K562 (cell line): ENCODE results near the gene NRP1. TPM values are rescaled to one million over a fixed set of nuclear protein-coding genes. Genes with fewer than 3 reads are reported as not detected.

Experiments used
- ATAC-seq: fragments of 200-7000 bp; cut with Tn5 transposase; 3 replicates; pipeline ENCODE4 v1.9.1; 2020; ENCODE audit warnings: moderate library complexity
- BruUV-seq: library from RNA; stranded (reverse); fragments of 400-500 nt; replicated peaks from 2 replicates; lab custom pipeline; 2021; lab: Mats Ljungman, UMichigan
- CTCF ChIA-PET: fragments of 300-600 bp; formaldehyde crosslinking; extraction: SDS; loops from one replicate; lab custom pipeline; 2021; ENCODE audit warnings: low intra/inter-chr PET ratio; lab: Yijun Ruan, JAX
- POLR2A ChIA-PET: fragments of 300-600, 350-650 bp; sonication (Branson Sonifier 250); formaldehyde crosslinking; extraction: SDS; loops from one replicate; lab custom pipeline; 2021; ENCODE audit warnings: antibody characterized with exemption, inconsistent platforms; lab: Yijun Ruan, JAX
- DNase-seq, 4 experiments: peaks; one replicate each; pipeline versions ENCODE4 v3.0.0 to v3.0.0-alpha.2; 2011 to 2018; ENCODE audit warnings: low spot score in 3 of 4, mixed read lengths in 3 of 4; ENCODE audit errors: extremely low read depth in 1 of 4
- FAIRE-seq: peaks from 2 replicates; lab custom pipeline; 2011; peaks lifted over from hg19 to GRCh38; lab: Jason Lieb, UNC
- H2AFZ ChIP-seq: 2 replicates; pipeline ENCODE4 v1.6.0; 2011; ENCODE audit warnings: low read depth, low read length, control low read depth, inconsistent platforms
- H3K27ac ChIP-seq: fragments of 200-600 bp; 3 replicates; pipeline ENCODE4 v1.8.0; 2011; ENCODE audit warnings: low read depth, mild to moderate bottlenecking, control low read depth, inconsistent platforms, low read length, moderate library complexity, mixed read lengths; ENCODE audit errors: extremely low read depth
- H3K27me3 ChIP-seq, 2 experiments: fragments of 300-600 bp in 1 of 2; 2 replicates in 1 of 2; 3 replicates in 1 of 2; pipeline versions ENCODE4 v1.6.0 to v1.8.0; 2011; ENCODE audit warnings: inconsistent platforms in 2 of 2, low read length in 2 of 2, mild to moderate bottlenecking in 1 of 2, mixed read lengths in 1 of 2, moderate library complexity in 1 of 2; ENCODE audit not compliant: control insufficient read depth in 2 of 2, insufficient read depth in 2 of 2
- H3K36me3 ChIP-seq: fragments of 300-600 bp; 3 replicates; pipeline ENCODE4 v1.8.0; 2011; ENCODE audit warnings: mild to moderate bottlenecking, low read length, inconsistent platforms; ENCODE audit not compliant: control insufficient read depth, insufficient read depth
- H3K4me1 ChIP-seq, 2 experiments: fragments of 200-600 bp in 1 of 2; replicated peaks in 1 of 2; 2 replicates in 1 of 2; 3 replicates in 1 of 2; pipeline versions ENCODE4 v1.5.1 to v1.8.0; 2011; ENCODE audit warnings: inconsistent platforms in 2 of 2, low read length in 2 of 2, mild to moderate bottlenecking in 1 of 2, mixed read lengths in 1 of 2, moderate library complexity in 1 of 2; ENCODE audit not compliant: control insufficient read depth in 2 of 2, insufficient read depth in 2 of 2
- H3K4me2 ChIP-seq: 2 replicates; pipeline ENCODE4 v1.6.1; 2011; ENCODE audit warnings: low read length, control low read depth, inconsistent platforms, mixed read lengths; ENCODE audit not compliant: insufficient read depth
- H3K4me3 ChIP-seq: fragments of 200-600 bp; sonication (generic), shearing (Covaris generic); 2 replicates; pipeline ENCODE4 v1.5.1; 2016; ENCODE audit warnings: control low read depth, inconsistent platforms
- H3K79me2 ChIP-seq: fragments of 200-600 bp; 3 replicates; pipeline ENCODE4 v1.8.0; 2011; ENCODE audit warnings: low read length, inconsistent platforms; ENCODE audit not compliant: control insufficient read depth, insufficient read depth
- H3K9ac ChIP-seq, 2 experiments: 2 replicates each; pipeline versions ENCODE4 v1.6.0 to v1.6.1; 2011; ENCODE audit warnings: low read depth in 2 of 2, low read length in 2 of 2, control low read depth in 1 of 2, inconsistent platforms in 1 of 2, mild to moderate bottlenecking in 1 of 2, mixed read lengths in 1 of 2; ENCODE audit not compliant: insufficient read depth in 1 of 2
- H3K9me1 ChIP-seq: one replicate; pipeline ENCODE4 v1.6.0; 2011; ENCODE audit warnings: inconsistent platforms, mild to moderate bottlenecking, low read length, moderate library complexity; ENCODE audit not compliant: control insufficient read depth, insufficient read depth
- H3K9me3 ChIP-seq: replicated peaks from 2 replicates; pipeline ENCODE4 v1.5.1; 2011; ENCODE audit warnings: low read depth, low read length, inconsistent platforms; ENCODE audit not compliant: control insufficient read depth, insufficient read depth
- H4K20me1 ChIP-seq: replicated peaks from 2 replicates; pipeline ENCODE4 v1.6.1; 2011; ENCODE audit warnings: low read length, inconsistent platforms, mixed read lengths; ENCODE audit not compliant: control insufficient read depth, insufficient read depth
- BMI1 ChIP-seq: fragments of 150-350 bp; IDR thresholded peaks from 2 replicates; pipeline ENCODE4 v1.6.1; 2014; ENCODE audit warnings: low read length
- EHMT2 ChIP-seq: fragments of 450-650 bp; IDR thresholded peaks from 2 replicates; pipeline ENCODE4 v1.6.1; 2018; ENCODE audit warnings: antibody characterized with exemption
- ELF4 ChIP-seq: fragments of 450-650 bp; formaldehyde crosslinking; IDR thresholded peaks from 2 replicates; pipeline ENCODE4 v1.4.0; 2022; ENCODE audit warnings: missing genetic modification characterization
- MEF2A ChIP-seq: IDR thresholded peaks from 2 replicates; pipeline ENCODE4 v1.6.1; 2011; ENCODE audit warnings: low read depth, mild to moderate bottlenecking, low read length, moderate library complexity; ENCODE audit not compliant: control insufficient read depth
- NFE2L1 ChIP-seq: fragments of 450-650 bp; IDR thresholded peaks from 2 replicates; pipeline ENCODE4 v1.6.1; 2016; ENCODE audit warnings: missing genetic modification characterization, low read depth, mild to moderate bottlenecking, missing compliant biosample characterization, moderate library complexity, borderline replicate concordance
- POLR3G ChIP-seq: IDR thresholded peaks from 2 replicates; pipeline ENCODE4 v1.6.1; 2011; ENCODE audit not compliant: insufficient read length, insufficient replicate concordance; ENCODE audit errors: extremely low read depth
- SMARCA4 ChIP-seq: fragments of 450-650 bp; IDR thresholded peaks from 2 replicates; pipeline ENCODE4 v1.6.1; 2016
- SMARCC2 ChIP-seq: fragments of 450-650 bp; IDR thresholded peaks from 2 replicates; pipeline ENCODE4 v1.6.1; 2017; ENCODE audit warnings: antibody characterized with exemption, moderate library complexity, mild to moderate bottlenecking, low read depth
- ZNF146 ChIP-seq: IDR thresholded peaks from one replicate; pipeline ENCODE4 v1.6.1; 2018; ENCODE audit warnings: missing compliant biosample characterization; ENCODE audit not compliant: unreplicated experiment
- ZNF551 ChIP-seq: fragments of 250-450 bp; sonication (Bioruptor Pico); IDR thresholded peaks from 2 replicates; pipeline ENCODE4 v1.5.0; 2021; ENCODE audit warnings: mild to moderate bottlenecking, moderate library complexity
- ZNF644 ChIP-seq: fragments of 200-800 bp; sonication (Bioruptor generic); IDR thresholded peaks from 2 replicates; pipeline ENCODE4 v1.6.1; 2016; ENCODE audit warnings: low read depth, missing genetic modification characterization, missing compliant biosample characterization
- ZNF696 ChIP-seq: fragments of 250-450 bp; sonication (Bioruptor Pico); conservative IDR thresholded peaks from 2 replicates; pipeline ENCODE4 v1.4.0; 2020; ENCODE audit warnings: mild to moderate bottlenecking, moderate library complexity
- WGBS: fragments of 100-300 bp; shearing (Covaris generic); methylation state at CpG from one replicate; pipeline ENCODE4 v1.1.6; 2016; ENCODE audit warnings: low coverage, mixed read lengths; ENCODE audit not compliant: insufficient coverage; ENCODE audit errors: missing lambda C conversion rate; 5-methylcytosine and 5-hydroxymethylcytosine counted together
- in situ Hi-C: fragments of 300-500 bp; cut with MboI; formaldehyde crosslinking; loops from 4 replicates; pipeline ENCODE4 v1.15.0; 2018; ENCODE audit warnings: inconsistent platforms, mixed read lengths
- intact Hi-C: fragments of 100-400 bp; cut with micrococcal nuclease; formaldehyde crosslinking; loops from 2 replicates; pipeline ENCODE4 v1.14.2; 2022
- polyA plus RNA-seq, 8 experiments: library from polyadenylated mRNA; depleted of rRNA in 4 of 8; stranded (reverse) in 5 of 8; unstranded in 3 of 8; fragments of >200 nt; fragmentation: Nextera tagmentation in 2 of 8; fragmentation: Illumina TruSeq in 1 of 8; extraction: Ambion mirVana in 2 of 8; extraction: Trizol in 1 of 8; gene quantifications; 2 replicates each; pipeline versions ENCODE4 v1.2.1 to v1.2.3, GENCODE V29; 2011 to 2014; ENCODE audit warnings: inconsistent platforms in 1 of 8, missing spikeins in 1 of 8
- total RNA-seq, 7 experiments: library from RNA; depleted of rRNA in 6 of 7; stranded (reverse); fragments of >200 nt in 6 of 7; fragmentation: Illumina TruSeq in 2 of 7; extraction: Trizol in 2 of 7; gene quantifications; 2 replicates each; pipeline versions ENCODE4 v1.2.1 to v1.2.3, GENCODE V29; 2011 to 2021; ENCODE audit warnings: low replicate concordance in 1 of 7
- TF ChIP-seq, protein P1 (sequence below): fragments of 450-650 bp; formaldehyde crosslinking; IDR thresholded peaks from 2 replicates; pipeline ENCODE4 v1.4.0; 2022; ENCODE audit warnings: mild to moderate bottlenecking, moderate library complexity

Gene NRP1
- total and polyA plus RNA-seq, 9 of the 15 experiments (the other 6 are each of a cell fraction or from before 2014, with no cell fraction given): 0.01 to 0.38 (median 0.04) TPM; not detected in 5

DNA sequence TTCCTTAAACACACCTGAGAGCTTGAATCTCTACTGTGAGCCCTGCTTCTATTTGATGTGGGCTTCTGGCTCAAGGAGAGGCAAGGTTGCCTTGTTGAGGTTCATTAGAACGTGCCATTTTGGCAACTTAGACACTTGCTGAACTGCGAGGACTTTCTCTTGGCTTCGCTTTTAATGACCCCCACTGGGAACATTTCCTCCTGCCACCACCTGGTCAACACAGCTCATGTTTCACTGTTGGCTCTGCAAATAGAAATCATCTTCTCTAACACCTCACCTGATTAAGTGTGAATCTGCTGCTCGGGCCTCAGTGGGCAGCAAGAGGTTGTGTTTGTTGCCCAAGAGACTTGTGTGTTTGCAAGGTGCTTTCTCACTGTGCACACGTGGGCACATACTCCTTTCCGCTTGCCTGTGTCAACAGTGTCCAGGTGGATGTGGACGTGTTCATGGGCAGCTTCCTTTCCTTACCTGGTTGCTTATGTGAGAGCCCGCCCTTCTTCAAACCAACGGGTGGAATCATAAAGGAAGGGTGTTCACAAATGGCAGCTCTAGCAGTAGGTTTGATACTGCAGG, 147.0 kb downstream of the NRP1 start:
- no peaks in the 10 kb centered on the region for H4K20me1 ChIP-seq
- in situ Hi-C loops: no loop called here

DNA sequence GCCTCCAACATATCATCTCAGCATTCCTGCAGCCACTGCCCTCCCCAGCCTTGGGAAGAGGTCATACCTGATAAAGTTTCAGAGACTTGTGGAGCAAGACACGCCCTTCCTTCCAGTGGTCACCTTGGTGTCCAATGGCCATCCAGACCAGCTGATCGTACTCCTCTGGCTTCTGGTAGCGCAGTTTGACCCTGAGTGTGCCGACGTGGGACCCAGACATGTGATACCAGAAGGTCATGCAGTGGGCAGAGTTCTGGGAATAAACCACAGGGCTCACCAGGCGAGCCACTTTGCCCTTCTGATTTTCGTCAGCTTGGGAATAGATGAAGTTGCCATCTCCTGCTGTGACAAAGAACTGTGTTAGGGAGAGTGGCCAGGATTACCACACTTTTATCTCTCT, 148.3 kb downstream of the NRP1 start:
- in situ Hi-C loops: no loop called here
- H3K9me3 ChIP-seq: no peaks in the 10 kb centered on the region
- no peaks in the 10 kb centered on the region for H4K20me1 ChIP-seq
- no peak overlapping the region for H3K4me3 ChIP-seq
- no peaks in the 10 kb centered on the region for H3K9me1 ChIP-seq
- no peak overlapping the region for H3K27ac ChIP-seq
- H3K27me3 ChIP-seq: peaks cover 2 to 17% of the 10 kb centered on the region in 2 experiments; a peak in 3 of 5 replicates
- no peak overlapping the region for H3K9ac ChIP-seq
- no TSS peak for BruUV-seq
- no peak overlapping the region for H3K4me2 ChIP-seq
- no peak for TF ChIP-seq MEF2A
- no peak for TF ChIP-seq POLR3G
- TF ChIP-seq SMARCA4: no peak
- TF ChIP-seq ZNF696 (CRISPR knock-in tag): no peak
- TF ChIP-seq ZNF644 (tag): no peak
- TF ChIP-seq EHMT2: no peak
- TF ChIP-seq ZNF551 (CRISPR knock-in tag): no peak
- TF ChIP-seq ELF4 (CRISPR knock-in tag): no peak
- no peak for TF ChIP-seq SMARCC2
- TF ChIP-seq NFE2L1 (tag): no peak
- no peak for TF ChIP-seq BMI1
- TF ChIP-seq, all 486 proteins: peak for 0
- DNase-seq (no peak), ATAC-seq (no peak), FAIRE-seq (no peak)
- WGBS: 0% methylated on average over 7 of the region's 7 CpGs
- ChIA-PET POLR2A (no interaction called here), CTCF (no interaction called here)
- H3K4me1 ChIP-seq: no peaks in the 10 kb centered on the region
- H3K79me2 ChIP-seq: no peaks in the 10 kb centered on the region
- intact Hi-C loops: no loop called here
- H2AFZ ChIP-seq: no peak overlapping the region
- no peaks in the 10 kb centered on the region for H3K36me3 ChIP-seq

More for the DNA sequence above, 147.0 kb downstream of the NRP1 start:
- DNase-seq (no peak), ATAC-seq (no peak), FAIRE-seq (no peak)
- WGBS: 1% methylated on average over 9 of the region's 9 CpGs
- no peaks in the 10 kb centered on the region for H3K9me1 ChIP-seq
- H3K4me2 ChIP-seq: no peak overlapping the region
- TF ChIP-seq, protein P1, sequence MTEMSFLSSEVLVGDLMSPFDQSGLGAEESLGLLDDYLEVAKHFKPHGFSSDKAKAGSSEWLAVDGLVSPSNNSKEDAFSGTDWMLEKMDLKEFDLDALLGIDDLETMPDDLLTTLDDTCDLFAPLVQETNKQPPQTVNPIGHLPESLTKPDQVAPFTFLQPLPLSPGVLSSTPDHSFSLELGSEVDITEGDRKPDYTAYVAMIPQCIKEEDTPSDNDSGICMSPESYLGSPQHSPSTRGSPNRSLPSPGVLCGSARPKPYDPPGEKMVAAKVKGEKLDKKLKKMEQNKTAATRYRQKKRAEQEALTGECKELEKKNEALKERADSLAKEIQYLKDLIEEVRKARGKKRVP (CRISPR knock-in tag): no peak
- no peak for TF ChIP-seq ZNF644 (tag)
- no peak for TF ChIP-seq ZNF146 (CRISPR knock-in tag)
- peaks cover 2 to 17% of the 10 kb centered on the region in 2 experiments; a peak in 3 of 5 replicates for H3K27me3 ChIP-seq
- no peaks in the 10 kb centered on the region for H3K9me3 ChIP-seq
- no TSS peak for BruUV-seq
- H2AFZ ChIP-seq: no peak overlapping the region
- H3K27ac ChIP-seq: no peak overlapping the region
- ChIA-PET POLR2A (interaction anchor here (0.8 kb wide), 1 partner anchor 34 kb away, joined by 4 read pairs; no protein-coding TSS in a partner anchor), CTCF (no interaction called here)
- intact Hi-C loops: no loop called here
- H3K4me1 ChIP-seq: no peaks in the 10 kb centered on the region
- no peak overlapping the region for H3K4me3 ChIP-seq
- H3K36me3 ChIP-seq: no peaks in the 10 kb centered on the region
- no peak overlapping the region for H3K9ac ChIP-seq
- no peaks in the 10 kb centered on the region for H3K79me2 ChIP-seq
